Mucosa of stomach (tissue), 1 donor: Measurements from ENCODE around the gene ITPRIPL2.

ENCODE experiments used
- H3K27me3 ChIP-seq: one replicate; pipeline ENCODE4 v1.7.0; 2013; ENCODE audit warnings: mild to moderate bottlenecking, low read length; ENCODE audit not compliant: control insufficient read depth, insufficient read depth
- H3K36me3 ChIP-seq: one replicate; pipeline ENCODE4 v1.7.0; 2013; ENCODE audit warnings: low read length; ENCODE audit not compliant: control insufficient read depth, insufficient read depth
- H3K4me1 ChIP-seq: one replicate; pipeline ENCODE4 v1.7.0; 2013; ENCODE audit warnings: mild to moderate bottlenecking, low read length; ENCODE audit not compliant: control insufficient read depth, insufficient read depth
- H3K4me3 ChIP-seq: one replicate; pipeline ENCODE4 v1.7.0; 2013; ENCODE audit warnings: low read length
- H3K9ac ChIP-seq: one replicate; pipeline ENCODE4 v1.7.0; 2013; ENCODE audit warnings: mild to moderate bottlenecking, low read length, moderate library complexity
- H3K9me3 ChIP-seq: one replicate; pipeline ENCODE4 v1.7.0; 2013; ENCODE audit warnings: mild to moderate bottlenecking, low read length, moderate library complexity; ENCODE audit not compliant: control insufficient read depth
- donor health status: Pancreatic carcinoma.

Gene ITPRIPL2

DNA sequence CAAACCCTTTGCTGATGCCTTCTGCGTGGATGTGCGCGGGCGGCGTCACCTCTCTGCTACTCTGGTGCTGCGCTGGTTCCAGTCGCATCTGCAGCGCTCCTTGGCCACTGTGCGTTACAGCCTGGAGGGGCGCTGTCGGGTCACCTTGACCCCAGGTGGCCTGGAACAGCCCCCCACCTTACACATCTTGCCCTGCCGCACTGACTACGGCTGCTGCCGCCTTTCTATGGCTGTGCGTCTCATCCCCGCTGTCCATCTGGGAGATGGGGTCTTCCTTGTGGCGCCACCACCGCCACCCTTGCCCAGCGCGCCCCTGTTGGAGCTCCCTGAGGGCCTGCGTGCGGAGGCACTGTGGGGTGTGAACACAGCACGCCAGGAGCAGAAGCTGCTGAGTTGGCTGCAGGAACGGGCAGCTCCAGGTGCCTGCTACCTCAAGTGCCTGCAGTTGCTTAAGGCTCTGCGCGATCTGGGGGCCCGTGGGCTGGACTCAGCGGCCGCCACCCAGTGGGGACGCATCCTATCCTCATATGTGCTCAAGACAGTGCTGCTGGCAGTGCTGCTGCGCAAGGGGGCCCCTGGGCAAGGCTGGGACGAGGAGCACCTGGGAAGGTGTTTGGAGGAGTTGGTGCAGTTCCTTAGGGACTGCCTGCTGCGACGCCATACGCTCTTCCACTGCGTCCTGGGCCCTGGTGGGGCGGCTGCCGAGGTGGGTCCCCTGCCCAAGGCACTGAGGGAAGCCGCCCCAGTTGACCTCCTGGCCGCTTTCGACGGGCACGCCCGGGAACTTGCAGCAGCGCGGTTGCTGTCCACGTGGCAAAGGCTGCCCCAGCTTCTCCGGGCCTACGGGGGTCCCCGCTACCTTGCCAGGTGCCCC, 1.6 kb downstream of the ITPRIPL2 start:
- H3K9me3 ChIP-seq, result no peaks in the 10 kb centered on the region
- peak overlapping the region; percentile 40 for H3K4me3 ChIP-seq
- H3K4me1 ChIP-seq, result peaks cover 61% of the 10 kb centered on the region
- H3K36me3 ChIP-seq, result no peaks in the 10 kb centered on the region
- H3K9ac ChIP-seq, result peak overlapping the region; percentile 74
- no peaks in the 10 kb centered on the region for H3K27me3 ChIP-seq

DNA sequence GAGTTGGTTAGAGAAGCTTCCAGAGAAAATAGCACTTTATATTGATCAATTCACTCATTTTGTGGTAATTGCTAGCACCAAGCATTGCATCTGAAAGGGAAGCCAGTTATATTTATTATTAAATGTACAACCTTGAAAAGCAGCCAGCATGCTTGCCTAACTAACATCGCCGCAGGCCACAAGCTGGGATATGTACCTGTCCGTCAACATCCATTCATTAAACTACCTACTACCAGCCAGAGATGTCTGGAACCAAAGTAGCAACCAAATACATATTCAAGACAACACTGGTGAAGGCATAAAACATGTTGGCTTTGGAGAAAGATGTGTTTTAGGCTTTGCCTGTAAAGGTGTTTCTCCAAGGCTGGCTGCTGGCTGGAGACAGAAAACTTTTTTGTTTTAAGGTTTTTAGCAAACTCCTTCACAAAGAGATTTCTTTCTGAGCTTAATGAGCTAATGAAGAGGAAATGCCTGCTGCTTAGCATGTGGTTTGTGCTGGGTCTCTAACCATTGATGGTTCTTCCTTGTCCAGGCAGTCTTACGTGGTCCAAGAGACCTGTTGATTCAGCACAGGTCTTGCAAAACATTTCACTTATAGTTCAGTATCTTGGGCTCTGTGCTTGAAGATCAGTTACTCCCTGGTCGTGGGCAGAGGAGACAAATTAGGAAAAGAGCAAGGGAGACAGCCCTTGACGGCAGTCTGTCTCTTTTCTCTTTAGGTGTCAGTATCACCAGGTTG, 3.1 kb downstream of the ITPRIPL2 start:
- H3K4me3 ChIP-seq, result no peak overlapping the region
- H3K4me1 ChIP-seq, result peaks cover 51% of the 10 kb centered on the region
- no peaks in the 10 kb centered on the region for H3K27me3 ChIP-seq
- H3K9me3 ChIP-seq, result no peaks in the 10 kb centered on the region
- H3K9ac ChIP-seq, result no peak overlapping the region
- no peaks in the 10 kb centered on the region for H3K36me3 ChIP-seq

DNA sequence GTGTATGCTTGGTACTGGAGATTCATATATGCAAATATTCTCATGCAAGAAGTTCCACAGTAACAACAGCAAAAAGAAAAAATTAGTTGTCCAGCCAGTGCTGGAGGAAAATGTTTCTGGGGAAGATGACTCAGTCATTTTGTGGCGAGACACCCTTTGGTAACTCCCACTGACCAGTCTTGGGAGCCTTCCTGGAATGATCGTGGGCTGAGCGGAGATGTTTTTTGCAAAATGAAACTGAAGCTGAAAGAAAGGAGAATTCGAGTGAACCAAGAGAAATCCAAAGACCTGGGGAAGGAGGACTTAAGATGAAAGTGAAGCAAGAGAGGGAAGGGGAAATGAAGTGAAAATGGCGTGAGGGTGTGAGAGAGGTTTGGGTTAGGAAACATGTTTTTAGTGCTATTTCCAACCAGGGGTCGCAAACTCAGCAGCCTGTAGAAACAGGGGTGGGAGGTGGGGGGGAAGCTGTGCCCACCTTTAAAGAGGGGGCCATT, 5.2 kb downstream of the ITPRIPL2 start:
- Histone ChIP-seq H3K4me1 (peaks cover 45% of the 10 kb centered on the region), H3K27me3 (no peaks in the 10 kb centered on the region), H3K9ac (peak overlapping the region; percentile 4), H3K9me3 (no peaks in the 10 kb centered on the region), H3K4me3 (no peak overlapping the region), H3K36me3 (no peaks in the 10 kb centered on the region)

DNA sequence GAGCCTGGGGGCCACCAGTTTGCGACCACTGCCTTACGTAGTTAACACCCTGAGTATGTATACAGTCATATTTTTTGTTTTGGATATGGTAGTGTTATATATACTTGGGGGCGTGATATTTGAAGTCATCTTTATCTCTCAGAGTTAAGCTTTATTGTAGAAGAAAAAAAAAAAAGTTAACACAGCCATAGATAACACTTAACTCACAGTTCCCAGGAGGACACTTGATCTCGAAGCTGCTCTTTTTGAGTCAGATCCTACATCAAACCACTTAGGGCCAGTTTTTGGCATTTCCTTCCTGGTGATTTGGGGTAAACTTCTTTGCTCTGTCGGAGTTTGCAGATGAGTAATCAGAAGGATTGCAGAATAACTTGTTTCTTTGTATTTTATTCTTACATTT, 5.8 kb downstream of the ITPRIPL2 start:
- Histone ChIP-seq H3K36me3 (no peaks in the 10 kb centered on the region), H3K27me3 (no peaks in the 10 kb centered on the region), H3K4me3 (no peak overlapping the region), H3K4me1 (peaks cover 45% of the 10 kb centered on the region), H3K9ac (no peak overlapping the region), H3K9me3 (no peaks in the 10 kb centered on the region)

DNA sequence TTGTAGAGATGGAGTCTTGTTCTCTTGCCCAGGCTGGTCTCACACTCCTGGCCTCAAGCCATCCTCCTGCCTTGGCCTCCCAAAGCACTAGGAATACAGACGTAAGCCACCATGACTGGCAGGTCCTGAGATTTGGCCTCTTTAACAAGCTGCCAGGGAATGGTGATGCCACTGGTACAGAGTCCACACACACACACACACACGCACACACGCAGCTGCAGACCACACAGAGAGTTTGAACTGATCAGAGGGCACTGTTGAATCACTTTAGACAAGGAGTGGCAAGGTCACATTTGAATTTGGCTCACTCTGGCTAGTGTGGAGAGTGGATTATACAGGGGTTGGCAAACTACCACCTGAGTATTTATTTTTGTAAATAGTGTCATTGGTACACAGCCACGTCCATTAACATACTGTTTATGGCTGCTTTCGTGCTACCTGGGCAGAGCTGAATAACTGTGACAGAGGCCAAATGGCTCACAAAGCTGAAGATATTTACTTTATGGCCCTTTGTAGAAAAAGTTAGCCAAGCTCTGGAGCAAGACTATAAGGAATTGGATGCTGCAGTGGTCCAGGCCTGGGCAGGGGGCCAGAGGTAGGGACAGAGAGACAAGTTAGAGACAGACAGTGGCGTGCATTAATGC, 9.9 kb downstream of the ITPRIPL2 start:
- Histone ChIP-seq H3K36me3 (no peaks in the 10 kb centered on the region), H3K27me3 (no peaks in the 10 kb centered on the region), H3K4me3 (no peak overlapping the region), H3K9ac (peak overlapping the region; percentile 20), H3K4me1 (peaks cover 18% of the 10 kb centered on the region), H3K9me3 (no peaks in the 10 kb centered on the region)

DNA sequence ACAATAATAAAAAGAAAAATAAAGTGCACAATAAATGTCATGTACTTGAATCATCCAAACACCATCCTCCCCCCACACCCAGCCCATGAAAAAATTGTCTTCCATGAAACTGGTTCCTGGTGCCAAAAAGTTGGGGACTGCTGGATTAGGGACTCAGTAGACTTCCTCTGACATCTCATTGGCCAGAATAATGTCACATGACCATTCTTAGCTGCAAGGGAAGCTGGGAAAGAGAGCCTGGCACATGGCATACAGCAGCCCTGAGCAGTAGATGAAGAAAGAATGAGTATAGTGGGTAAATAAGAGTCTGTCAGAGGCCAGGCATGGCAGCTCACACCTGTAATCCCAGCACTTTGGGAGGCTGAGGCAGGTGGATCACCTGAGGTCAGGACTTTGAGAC, 12.5 kb downstream of the ITPRIPL2 start:
- no peaks in the 10 kb centered on the region for H3K9me3 ChIP-seq
- no peak overlapping the region for H3K4me3 ChIP-seq
- H3K4me1 ChIP-seq, result peaks cover 6% of the 10 kb centered on the region
- no peaks in the 10 kb centered on the region for H3K36me3 ChIP-seq
- H3K27me3 ChIP-seq, result no peaks in the 10 kb centered on the region
- no peak overlapping the region for H3K9ac ChIP-seq

DNA sequence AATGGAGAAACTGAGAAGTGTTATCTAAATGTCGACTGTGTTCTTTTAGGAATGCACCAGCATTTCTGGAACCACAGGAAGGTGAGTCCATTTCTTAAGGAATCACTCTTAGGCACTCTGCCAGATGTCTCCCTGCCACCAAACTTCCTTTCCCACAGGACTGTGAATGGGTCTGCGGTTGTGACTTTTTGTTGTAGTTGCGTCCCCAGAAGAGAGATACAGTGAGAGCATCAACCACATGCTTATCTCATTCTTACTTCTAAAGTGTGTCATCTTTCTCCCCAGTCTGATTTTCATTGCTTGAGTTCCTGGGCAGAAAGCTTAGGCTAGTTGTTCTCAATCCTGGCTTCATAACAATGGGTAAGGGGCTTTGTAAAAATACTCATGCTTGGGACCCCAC, 13.4 kb downstream of the ITPRIPL2 start:
- Histone ChIP-seq H3K9ac (no peak overlapping the region), H3K9me3 (no peaks in the 10 kb centered on the region), H3K4me3 (no peak overlapping the region), H3K4me1 (peaks cover 15% of the 10 kb centered on the region), H3K27me3 (no peaks in the 10 kb centered on the region), H3K36me3 (no peaks in the 10 kb centered on the region)

DNA sequence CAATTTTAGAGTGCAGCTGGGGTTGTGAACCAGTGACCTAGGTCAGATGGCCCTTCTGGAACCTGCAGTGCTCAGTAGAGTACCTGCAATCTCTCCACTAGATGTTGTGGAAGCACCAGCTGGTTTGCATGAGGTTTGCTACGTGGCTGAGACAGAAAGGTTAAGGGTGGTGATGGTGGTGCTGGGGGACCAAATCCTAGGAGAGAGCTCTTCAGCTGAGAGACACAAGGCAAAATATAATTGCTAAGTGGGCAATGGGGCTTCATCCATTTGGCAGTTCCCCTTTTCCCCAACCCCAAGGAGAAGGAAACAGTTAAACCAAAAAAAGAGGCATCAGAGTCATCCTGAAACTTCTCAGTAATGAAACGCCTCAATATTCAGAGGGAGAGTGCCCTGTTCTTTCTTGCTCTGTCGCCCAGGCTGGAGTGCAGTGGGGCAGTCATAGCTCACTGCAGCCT, 13.9 kb downstream of the ITPRIPL2 start:
- H3K9me3 ChIP-seq, result no peaks in the 10 kb centered on the region
- H3K4me1 ChIP-seq, result peaks cover 16% of the 10 kb centered on the region
- no peaks in the 10 kb centered on the region for H3K36me3 ChIP-seq
- H3K27me3 ChIP-seq, result no peaks in the 10 kb centered on the region
- H3K4me3 ChIP-seq, result no peak overlapping the region
- H3K9ac ChIP-seq, result no peak overlapping the region

DNA sequence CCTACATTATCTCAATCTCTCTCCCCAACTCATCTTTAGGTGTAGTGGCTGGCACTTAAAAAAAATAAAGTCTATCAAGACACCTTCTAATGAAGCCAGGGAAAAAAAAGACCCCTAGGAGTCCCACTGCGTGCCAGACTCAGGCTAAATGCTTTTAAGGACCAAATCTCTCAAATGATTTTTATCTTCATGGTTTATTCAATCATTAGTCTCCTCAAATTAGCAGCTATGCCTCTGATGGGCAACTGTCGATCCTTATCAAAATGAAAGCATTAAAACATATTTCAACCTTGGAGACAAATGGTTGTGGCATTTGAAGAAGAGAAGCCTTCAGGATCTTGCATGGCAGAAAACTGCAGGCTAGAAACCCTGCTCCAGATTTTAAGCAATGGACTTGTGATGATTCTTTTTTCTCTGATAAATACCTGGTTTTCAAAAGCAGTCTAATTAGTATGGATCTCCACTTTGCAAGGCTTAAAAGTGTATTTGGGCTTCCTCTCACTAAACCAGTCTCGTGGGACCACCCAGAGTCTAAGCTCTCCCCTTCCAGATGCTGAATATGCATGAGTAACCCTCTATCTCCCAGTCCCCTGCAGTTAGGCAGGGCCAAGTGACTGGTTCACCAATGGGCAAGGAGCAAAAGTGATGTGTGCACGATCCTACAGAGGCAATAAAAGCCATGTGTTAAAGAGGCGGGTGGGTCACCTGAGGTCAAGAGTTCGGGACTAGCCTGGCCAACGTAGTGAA, 14.9 kb downstream of the ITPRIPL2 start:
- H3K27me3 ChIP-seq, result no peaks in the 10 kb centered on the region
- no peak overlapping the region for H3K4me3 ChIP-seq
- H3K36me3 ChIP-seq, result no peaks in the 10 kb centered on the region
- H3K9me3 ChIP-seq, result no peaks in the 10 kb centered on the region
- peaks cover 16% of the 10 kb centered on the region for H3K4me1 ChIP-seq
- no peak overlapping the region for H3K9ac ChIP-seq

DNA sequence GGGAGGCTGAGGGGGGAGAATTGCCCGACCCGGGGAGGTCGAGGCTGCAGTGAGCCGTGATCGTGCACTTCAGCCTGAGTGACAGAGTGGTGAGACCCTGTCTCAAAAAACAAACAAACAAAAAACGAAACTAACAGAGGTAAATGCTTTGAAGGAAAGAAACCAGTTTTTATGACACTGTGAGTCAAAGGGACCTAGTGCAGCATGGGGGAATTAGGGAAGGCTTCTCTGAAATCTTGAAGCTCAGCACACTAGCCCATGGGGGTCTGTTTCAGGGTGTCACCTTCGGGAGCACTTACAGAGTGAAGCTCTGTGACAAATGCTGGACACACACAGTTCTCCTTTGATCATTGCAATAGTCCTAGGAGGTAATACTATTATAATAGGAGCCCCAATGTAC, 16.6 kb downstream of the ITPRIPL2 start:
- Histone ChIP-seq H3K9me3 (no peaks in the 10 kb centered on the region), H3K4me3 (no peak overlapping the region), H3K36me3 (no peaks in the 10 kb centered on the region), H3K27me3 (no peaks in the 10 kb centered on the region), H3K9ac (no peak overlapping the region), H3K4me1 (peaks cover 13% of the 10 kb centered on the region)
